Thyroid gland (tissue), 4 donors: ENCODE data around the gene SEMA5A. TPM values are rescaled to one million over a fixed set of nuclear protein-coding genes. Genes with fewer than 3 reads are reported as not detected.

ENCODE experiments used
- DNase-seq, 2 donors: peaks; one replicate each; pipeline ENCODE4 v3.0.0-alpha.2; 2019
- H3K27ac ChIP-seq, 3 donors: fragments of 200-600 bp; sonication (generic); 1 replicate in 2 of 3; 2 replicates in 1 of 3; pipeline ENCODE4 v1.5.1; 2016 to 2019; ENCODE audit warnings: mild to moderate bottlenecking in 1 of 3, moderate library complexity in 1 of 3
- H3K27me3 ChIP-seq: fragments of 200-600 bp; sonication (generic); one replicate; pipeline ENCODE4 v1.5.1; 2019
- H3K36me3 ChIP-seq, 2 donors: fragments of 200-600 bp; sonication (generic); one replicate each; pipeline ENCODE4 v1.5.1; 2016 to 2019
- H3K4me1 ChIP-seq, 2 donors: fragments of 200-600 bp; sonication (generic); one replicate each; pipeline ENCODE4 v1.5.1; 2017 to 2019
- H3K4me3 ChIP-seq, 3 donors: fragments of 200-600 bp; sonication (generic); replicated peaks in 1 of 3; 1 replicate in 2 of 3; 2 replicates in 1 of 3; pipeline ENCODE4 v1.5.1; 2016; ENCODE audit warnings: mild to moderate bottlenecking in 1 of 3
- H3K9me3 ChIP-seq: fragments of 200-600 bp; sonication (generic); one replicate; pipeline ENCODE4 v1.5.1; 2017
- CTCF ChIP-seq, 6 experiments: fragments of 200-600 bp in 3 of 6; fragments of 450-650 bp in 3 of 6; sonication (generic) in 3 of 6; IDR thresholded peaks; one replicate each; pipeline ENCODE4 v1.5.1; 2016 to 2019; ENCODE audit warnings: antibody characterized with exemption in 6 of 6, mild to moderate bottlenecking in 2 of 6, inconsistent platforms in 1 of 6, moderate library complexity in 1 of 6
- POLR2A ChIP-seq, 2 donors: fragments of 450-650 bp; IDR thresholded peaks; one replicate each; pipeline ENCODE4 v1.6.1; 2017; ENCODE audit warnings: antibody characterized with exemption in 2 of 2, mild to moderate bottlenecking in 2 of 2, moderate library complexity in 1 of 2
- WGBS, 2 donors: methylation state at CpG; one replicate each; pipeline ENCODE4 v1.1.5; 2017; 5-methylcytosine and 5-hydroxymethylcytosine counted together
- intact Hi-C: fragments of 100-400 bp; cut with DNase I; formaldehyde crosslinking; loops from one replicate; pipeline ENCODE4 v1.15.1; 2023
- total RNA-seq, 4 donors: library from RNA; depleted of rRNA; stranded (reverse); fragments of >200 nt; gene quantifications; one replicate each; pipeline ENCODE4 v1.2.3, GENCODE V29; 2016

The SEMA5A gene
- total RNA-seq, 4 donors from 2014 or later: 1.8 to 8.4 (median 3.8) TPM

- intact Hi-C loops: no loop called here
- TF ChIP-seq CTCF (IDR thresholded peaks at IDR 0.05) (no peak), POLR2A (IDR thresholded peaks at IDR 0.05) (no peak)
- Histone ChIP-seq H3K27me3 (no peaks in the 10 kb centered on the region), H3K27ac (no peak overlapping the region), H3K4me3 (no peak overlapping the region), H3K36me3 (no peaks in the 10 kb centered on the region), H3K9me3 (no peaks in the 10 kb centered on the region), H3K4me1 (no peaks in the 10 kb centered on the region)
- no peak for DNase-seq
- WGBS, 2 donors: 90 to 91% methylated on average over 22 of the region's 22 CpGs
These were observed 427.0 kb downstream of the SEMA5A start for GRCh38 chr5:9118852-9119251.

GRCh38 chr5:9115093-9115492 lies 430.8 kb downstream of the SEMA5A start:
- intact Hi-C loops: no loop called here
- Histone ChIP-seq H3K36me3 (no peaks in the 10 kb centered on the region), H3K27me3 (no peaks in the 10 kb centered on the region), H3K9me3 (no peaks in the 10 kb centered on the region), H3K4me3 (no peak overlapping the region), H3K4me1 (no peaks in the 10 kb centered on the region), H3K27ac (no peak overlapping the region)
- WGBS, 2 donors: 22 to 26% methylated on average over 1 of the region's 1 CpG
- DNase-seq: no peak
- no peak for TF ChIP-seq POLR2A (IDR thresholded peaks at IDR 0.05)
- TF ChIP-seq CTCF (IDR thresholded peaks at IDR 0.05): no peak

- no peaks in the 10 kb centered on the region for H3K4me1 ChIP-seq
- WGBS, 2 donors: 83 to 87% methylated on average over 4 of the region's 4 CpGs
- H3K4me3 ChIP-seq: no peak overlapping the region
- no peak overlapping the region for H3K27ac ChIP-seq
- TF ChIP-seq POLR2A (IDR thresholded peaks at IDR 0.05) (no peak), CTCF (IDR thresholded peaks at IDR 0.05) (no peak)
- H3K36me3 ChIP-seq: no peaks in the 10 kb centered on the region
- H3K27me3 ChIP-seq: no peaks in the 10 kb centered on the region
- intact Hi-C loops: no loop called here
- DNase-seq: no peak
- H3K9me3 ChIP-seq: no peaks in the 10 kb centered on the region
These were observed 433.2 kb downstream of the SEMA5A start for GRCh38 chr5:9112520-9113291.

- Histone ChIP-seq H3K4me1 (no peaks in the 10 kb centered on the region), H3K4me3 (no peak overlapping the region), H3K36me3 (no peaks in the 10 kb centered on the region), H3K9me3 (no peaks in the 10 kb centered on the region), H3K27me3 (no peaks in the 10 kb centered on the region), H3K27ac (no peak overlapping the region)
- WGBS, 2 donors: 90 to 91% methylated on average over 6 of the region's 6 CpGs
- intact Hi-C loops: no loop called here
- DNase-seq: no peak
- no peak for TF ChIP-seq POLR2A (IDR thresholded peaks at IDR 0.05)
- no peak for TF ChIP-seq CTCF (IDR thresholded peaks at IDR 0.05)
These were observed 437.7 kb downstream of the SEMA5A start for GRCh38 chr5:9108162-9108561.

- DNase-seq: no peak
- Histone ChIP-seq H3K9me3 (no peaks in the 10 kb centered on the region), H3K4me3 (no peak overlapping the region), H3K27me3 (no peaks in the 10 kb centered on the region), H3K4me1 (no peaks in the 10 kb centered on the region), H3K36me3 (no peaks in the 10 kb centered on the region), H3K27ac (no peak overlapping the region)
- intact Hi-C loops: no loop called here
- 86 to 91% methylated on average over 3 of the region's 3 CpGs for WGBS, 2 donors
- TF ChIP-seq CTCF (IDR thresholded peaks at IDR 0.05) (no peak), POLR2A (IDR thresholded peaks at IDR 0.05) (no peak)
These were observed 440.0 kb downstream of the SEMA5A start for GRCh38 chr5:9105851-9106250.
